Hepatocyte (in vitro differentiated cells): ENCODE data around the gene AGXT. TPM values are rescaled to one million over a fixed set of nuclear protein-coding genes. Genes with fewer than 3 reads are reported as not detected.

ENCODE experiments used
- DNase-seq: peaks from one replicate; pipeline ENCODE4 v3.0.0-alpha.2; 2016; ENCODE audit warnings: low spot score
- H2AFZ ChIP-seq: fragments of 200-600 bp; sonication (generic); 2 replicates; pipeline ENCODE4 v1.6.0; 2016; ENCODE audit warnings: antibody characterized with exemption, mild to moderate bottlenecking
- H3K27ac ChIP-seq: fragments of 200-600 bp; sonication (generic); 2 replicates; pipeline ENCODE4 v1.5.1; 2016; ENCODE audit warnings: mild to moderate bottlenecking
- H3K27me3 ChIP-seq: fragments of 200-600 bp; sonication (generic); 2 replicates; pipeline ENCODE4 v1.6.1; 2016
- H3K36me3 ChIP-seq: fragments of 200-600 bp; sonication (generic); replicated peaks from 2 replicates; pipeline ENCODE4 v1.5.1; 2016; ENCODE audit warnings: low read depth; ENCODE audit not compliant: insufficient read depth
- H3K4me1 ChIP-seq: fragments of 200-600 bp; sonication (generic); 2 replicates; pipeline ENCODE4 v1.5.1; 2016; ENCODE audit warnings: mild to moderate bottlenecking, moderate library complexity; ENCODE audit not compliant: insufficient read depth
- H3K4me2 ChIP-seq: fragments of 200-600 bp; sonication (generic); 2 replicates; pipeline ENCODE4 v1.6.0; 2016
- H3K4me3 ChIP-seq: fragments of 200-600 bp; sonication (generic); 2 replicates; pipeline ENCODE4 v1.5.1; 2016; ENCODE audit warnings: mild to moderate bottlenecking
- H3K79me2 ChIP-seq: fragments of 200-600 bp; sonication (generic); 2 replicates; pipeline ENCODE4 v1.6.0; 2017; ENCODE audit warnings: mild to moderate bottlenecking
- H3K9me2 ChIP-seq: fragments of 200-600 bp; sonication (generic); replicated peaks from 2 replicates; pipeline ENCODE4 v1.6.0; 2017; ENCODE audit warnings: mild to moderate bottlenecking; ENCODE audit not compliant: insufficient read depth
- H3K9me3 ChIP-seq: fragments of 200-600 bp; sonication (generic); 2 replicates; pipeline ENCODE4 v1.5.1; 2016; ENCODE audit warnings: low read depth, mild to moderate bottlenecking
- H4K20me1 ChIP-seq: fragments of 200-600 bp; sonication (generic); 2 replicates; pipeline ENCODE4 v1.6.0; 2016; ENCODE audit warnings: mild to moderate bottlenecking; ENCODE audit not compliant: insufficient read depth, poor library complexity, severe bottlenecking
- EZH2 ChIP-seq: fragments of 200-600 bp; sonication (generic); IDR thresholded peaks from 2 replicates; pipeline ENCODE4 v1.6.1; 2016; ENCODE audit warnings: antibody characterized with exemption, mild to moderate bottlenecking, borderline replicate concordance
- EZH2phosphoT487 ChIP-seq: fragments of 200-600 bp; sonication (generic); IDR thresholded peaks from one replicate; pipeline ENCODE4 v1.6.1; 2018; ENCODE audit warnings: antibody characterized with exemption, mild to moderate bottlenecking, low read depth, moderate library complexity; ENCODE audit not compliant: unreplicated experiment, severe bottlenecking
- WGBS: methylation state at CpG from one replicate; pipeline ENCODE4 v1.1.6; 2016; ENCODE audit warnings: low lambda C conversion rate; ENCODE audit errors: missing lambda C conversion rate; 5-methylcytosine and 5-hydroxymethylcytosine counted together
- polyA plus RNA-seq: library from polyadenylated mRNA; unstranded; fragments of >200 nt; fragmentation: Nextera tagmentation; extraction: Ambion mirVana; gene quantifications from 2 replicates; pipeline ENCODE4 v1.2.1, GENCODE V29; 2016
- total RNA-seq: library from RNA; depleted of rRNA; stranded (reverse); fragments of >200 nt; gene quantifications from 2 replicates; pipeline ENCODE4 v1.2.3, GENCODE V29; 2014
- TF ChIP-seq, protein P1 (sequence below): fragments of 200-600 bp; sonication (generic); IDR thresholded peaks from 2 replicates; pipeline ENCODE4 v1.5.1; 2016; ENCODE audit warnings: antibody characterized with exemption, mild to moderate bottlenecking; ENCODE audit not compliant: poor library complexity

Gene AGXT
- total and polyA plus RNA-seq, 2 experiments from 2014 or later = 90.8 to 169 TPM

DNA sequence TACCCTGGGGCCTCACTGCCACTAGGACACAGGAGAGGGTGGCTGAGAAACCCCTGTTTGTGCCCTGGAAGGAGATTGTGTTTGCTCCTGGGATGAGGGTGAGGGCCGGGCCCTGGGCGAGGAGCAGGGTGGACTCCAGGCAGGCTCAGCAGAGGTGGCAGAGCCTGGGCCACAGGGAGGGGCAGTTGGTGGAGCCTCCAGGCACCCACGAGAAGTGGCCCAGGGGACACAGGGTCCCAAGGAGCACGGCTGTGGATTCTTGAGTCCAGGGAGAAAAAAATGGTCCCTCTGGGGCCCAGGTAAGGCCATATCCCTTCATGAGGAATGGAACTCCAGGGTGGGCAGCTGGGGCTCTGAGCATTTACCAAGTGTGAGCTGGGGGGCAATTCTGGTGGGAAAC lies 19.0 kb downstream of the AGXT start:
- no peak overlapping the region for H3K27ac ChIP-seq
- H3K79me2 ChIP-seq = no peaks in the 10 kb centered on the region
- no peak overlapping the region for H3K4me2 ChIP-seq
- 88% methylated on average over 4 of the region's 4 CpGs for WGBS
- H3K27me3 ChIP-seq = no peaks in the 10 kb centered on the region
- no peak overlapping the region for H2AFZ ChIP-seq
- H3K9me2 ChIP-seq = no peaks in the 10 kb centered on the region
- peaks cover 2% of the 10 kb centered on the region for H3K4me1 ChIP-seq
- no peaks in the 10 kb centered on the region for H3K36me3 ChIP-seq
- no peak for TF ChIP-seq EZH2phosphoT487
- no peak for TF ChIP-seq EZH2
- TF ChIP-seq, protein P1, sequence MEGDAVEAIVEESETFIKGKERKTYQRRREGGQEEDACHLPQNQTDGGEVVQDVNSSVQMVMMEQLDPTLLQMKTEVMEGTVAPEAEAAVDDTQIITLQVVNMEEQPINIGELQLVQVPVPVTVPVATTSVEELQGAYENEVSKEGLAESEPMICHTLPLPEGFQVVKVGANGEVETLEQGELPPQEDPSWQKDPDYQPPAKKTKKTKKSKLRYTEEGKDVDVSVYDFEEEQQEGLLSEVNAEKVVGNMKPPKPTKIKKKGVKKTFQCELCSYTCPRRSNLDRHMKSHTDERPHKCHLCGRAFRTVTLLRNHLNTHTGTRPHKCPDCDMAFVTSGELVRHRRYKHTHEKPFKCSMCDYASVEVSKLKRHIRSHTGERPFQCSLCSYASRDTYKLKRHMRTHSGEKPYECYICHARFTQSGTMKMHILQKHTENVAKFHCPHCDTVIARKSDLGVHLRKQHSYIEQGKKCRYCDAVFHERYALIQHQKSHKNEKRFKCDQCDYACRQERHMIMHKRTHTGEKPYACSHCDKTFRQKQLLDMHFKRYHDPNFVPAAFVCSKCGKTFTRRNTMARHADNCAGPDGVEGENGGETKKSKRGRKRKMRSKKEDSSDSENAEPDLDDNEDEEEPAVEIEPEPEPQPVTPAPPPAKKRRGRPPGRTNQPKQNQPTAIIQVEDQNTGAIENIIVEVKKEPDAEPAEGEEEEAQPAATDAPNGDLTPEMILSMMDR = no peak
- H3K9me3 ChIP-seq = no peaks in the 10 kb centered on the region
- no peaks in the 10 kb centered on the region for H4K20me1 ChIP-seq
- DNase-seq = no peak
- H3K4me3 ChIP-seq = no peak overlapping the region

DNA sequence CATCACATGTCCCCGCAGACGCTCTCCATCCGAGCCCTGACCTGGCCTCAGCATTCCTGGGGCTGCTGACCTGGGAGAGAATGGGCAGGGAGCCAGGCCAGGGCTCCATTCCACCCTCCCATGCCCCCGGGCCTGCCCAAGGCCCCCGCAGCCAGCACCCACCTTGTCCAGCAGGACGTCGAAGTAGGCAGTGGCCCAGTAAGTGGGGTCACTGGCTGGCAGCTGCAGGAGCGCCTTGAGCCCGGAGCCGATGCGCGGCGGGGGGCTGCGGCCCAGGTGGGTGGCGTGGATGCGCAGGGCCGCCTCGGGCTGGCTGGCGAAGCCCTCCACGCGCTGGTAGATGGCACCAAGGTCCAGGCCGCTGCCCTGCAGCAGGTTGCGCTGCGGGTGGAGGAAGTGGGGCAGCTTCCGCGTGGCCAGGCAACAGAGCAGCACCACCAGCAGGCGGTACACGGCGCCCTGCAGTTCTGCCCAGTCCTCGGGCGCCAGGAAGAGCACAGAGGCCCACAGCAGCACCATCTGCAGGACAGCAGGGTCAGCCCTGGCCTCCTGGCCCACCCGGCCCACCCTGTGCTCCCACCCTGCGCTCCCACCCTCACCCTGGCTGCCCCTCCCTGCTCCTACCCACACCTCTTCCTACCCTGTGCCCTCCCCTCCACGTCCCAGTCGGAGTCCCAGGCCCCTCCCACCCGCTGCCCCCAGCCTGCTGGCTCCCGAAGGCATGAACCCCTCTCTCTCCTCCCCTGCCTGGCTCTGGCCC lies 19.7 kb downstream of the AGXT start:
- no peak overlapping the region for H3K27ac ChIP-seq
- H3K9me3 ChIP-seq = no peaks in the 10 kb centered on the region
- no peak overlapping the region for H3K4me3 ChIP-seq
- DNase-seq = no peak
- no peaks in the 10 kb centered on the region for H3K79me2 ChIP-seq
- H3K4me1 ChIP-seq = peaks cover 8% of the 10 kb centered on the region
- no peak overlapping the region for H2AFZ ChIP-seq
- H3K27me3 ChIP-seq = no peaks in the 10 kb centered on the region
- 96% methylated on average over 23 of the region's 37 CpGs for WGBS
- no peaks in the 10 kb centered on the region for H3K36me3 ChIP-seq
- TF ChIP-seq EZH2 = no peak
- no peak for TF ChIP-seq EZH2phosphoT487
- TF ChIP-seq, protein P1 = no peak
- no peaks in the 10 kb centered on the region for H3K9me2 ChIP-seq
- H4K20me1 ChIP-seq = no peaks in the 10 kb centered on the region
- H3K4me2 ChIP-seq = no peak overlapping the region

DNA sequence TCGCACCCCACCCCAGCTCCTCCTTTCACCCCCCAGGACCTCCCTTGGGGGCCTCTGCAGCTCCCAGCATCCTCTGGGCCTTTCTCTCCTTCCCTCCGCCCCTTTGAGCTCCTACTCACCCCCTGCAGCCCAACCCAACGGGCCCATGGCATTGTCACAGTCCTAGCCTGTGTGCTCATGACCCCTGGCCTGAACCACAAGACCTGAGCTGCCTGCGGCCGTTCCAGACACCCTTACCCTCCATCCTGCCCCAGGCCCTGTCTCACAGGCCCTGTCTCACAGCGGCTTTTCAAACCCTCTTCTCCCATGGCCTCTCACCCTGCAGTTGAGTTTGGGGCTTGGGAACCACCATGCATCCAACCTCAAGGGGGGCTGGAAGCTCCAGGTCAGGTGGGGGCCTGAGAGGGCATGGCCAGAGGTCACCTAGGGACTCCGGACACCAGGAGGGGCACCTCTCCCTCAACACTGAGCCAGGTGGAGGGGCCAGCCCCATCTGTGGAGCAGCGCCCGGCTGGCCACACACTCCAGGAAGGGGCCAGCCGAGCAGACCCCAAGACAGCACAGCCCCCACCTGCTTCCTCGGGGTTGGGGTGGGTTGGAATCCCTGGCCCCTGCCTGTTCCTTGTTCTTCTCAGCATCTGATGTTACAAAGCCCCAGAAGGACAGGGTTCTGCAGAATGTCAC lies 20.4 kb downstream of the AGXT start:
- H3K9me3 ChIP-seq = no peaks in the 10 kb centered on the region
- no peak overlapping the region for H3K27ac ChIP-seq
- H3K9me2 ChIP-seq = no peaks in the 10 kb centered on the region
- no peaks in the 10 kb centered on the region for H3K36me3 ChIP-seq
- peaks cover 15% of the 10 kb centered on the region for H3K4me1 ChIP-seq
- H3K27me3 ChIP-seq = no peaks in the 10 kb centered on the region
- H3K79me2 ChIP-seq = no peaks in the 10 kb centered on the region
- no peak for DNase-seq
- 85% methylated on average over 9 of the region's 11 CpGs for WGBS
- H2AFZ ChIP-seq = no peak overlapping the region
- no peaks in the 10 kb centered on the region for H4K20me1 ChIP-seq
- TF ChIP-seq, protein P1 = no peak
- TF ChIP-seq EZH2phosphoT487 (no peak), EZH2 (no peak)
- no peak overlapping the region for H3K4me3 ChIP-seq
- no peak overlapping the region for H3K4me2 ChIP-seq
